Breast epithelium (tissue), 4 donors: ENCODE results near the gene YAP1. TPM values are rescaled to one million over a fixed set of nuclear protein-coding genes. Genes with fewer than 3 reads are reported as not detected.
A peak's percentile ranks its signal among the peaks of the same experiment; 100 is the strongest.

Source experiments
- DNase-seq, 2 donors: peaks; one replicate each; pipeline ENCODE4 v3.0.0-alpha.2; 2019; ENCODE audit warnings: low spot score in 2 of 2
- H3K27ac ChIP-seq, 2 donors: fragments of 200-600 bp; sonication (generic) in 1 of 2; one replicate each; pipeline ENCODE4 v1.5.1; 2016 to 2019; ENCODE audit warnings: mild to moderate bottlenecking in 1 of 2
- H3K27me3 ChIP-seq, 2 donors: fragments of 200-600 bp; sonication (generic) in 1 of 2; one replicate each; pipeline versions ENCODE4 v1.5.1 to v1.6.0; 2017 to 2019; ENCODE audit warnings: control low read depth in 1 of 2, mild to moderate bottlenecking in 1 of 2
- H3K36me3 ChIP-seq: fragments of 200-600 bp; one replicate; pipeline ENCODE4 v1.5.1; 2019
- H3K4me1 ChIP-seq, 2 donors: fragments of 200-600 bp; sonication (generic); one replicate each; pipeline ENCODE4 v1.5.1; 2016 to 2019; ENCODE audit warnings: control low read depth in 1 of 2
- H3K4me3 ChIP-seq, 3 donors: fragments of 200-600 bp; sonication (generic); 1 replicate in 2 of 3; 2 replicates in 1 of 3; pipeline ENCODE4 v1.5.1; 2016 to 2019; ENCODE audit warnings: mild to moderate bottlenecking in 3 of 3, moderate library complexity in 2 of 3
- H3K9me3 ChIP-seq, 2 donors: fragments of 200-600 bp; sonication (generic) in 1 of 2; one replicate each; pipeline ENCODE4 v1.5.1; 2016 to 2019; ENCODE audit warnings: control low read depth in 1 of 2
- POLR2A ChIP-seq: fragments of 450-650 bp; IDR thresholded peaks from one replicate; pipeline ENCODE4 v1.6.1; 2016; ENCODE audit warnings: antibody characterized with exemption, mild to moderate bottlenecking, moderate library complexity
- POLR2AphosphoS5 ChIP-seq, 3 donors: sonication (generic); formaldehyde crosslinking; IDR thresholded peaks; one replicate each; pipeline ENCODE4 v1.6.1; 2017; ENCODE audit warnings: antibody characterized with exemption in 3 of 3
- intact Hi-C: fragments of 100-400 bp; cut with DNase I; formaldehyde crosslinking; loops from one replicate; pipeline ENCODE4 v1.15.1; 2023; ENCODE audit warnings: low total_unique reads
- total RNA-seq, 3 donors: library from RNA; depleted of rRNA; stranded (reverse); fragments of >200 nt; gene quantifications; one replicate each; pipeline ENCODE4 v1.1.0, GENCODE V29; 2016
- TF ChIP-seq, protein P1 (sequence below), 3 donors: fragments of 450-650 bp; IDR thresholded peaks; one replicate each; pipeline ENCODE4 v1.5.1; 2016 to 2017; ENCODE audit warnings: antibody characterized with exemption in 3 of 3, mild to moderate bottlenecking in 3 of 3, moderate library complexity in 3 of 3

The YAP1 gene
- total RNA-seq: 100 to 1,000 TPM; 179 to 215 (median 184) TPM

- intact Hi-C loops: loop anchor here (10.0 kb wide), 2 partner anchors 65 to 145 kb away; no protein-coding TSS in a partner anchor
- H3K9me3 ChIP-seq: no peaks in the 10 kb centered on the region
Measured at GRCh38 chr11:102109896-102110760, at the start of gene YAP1. Gene YAP1 (plus strand): TSS chr11:102110447. CDS start chr11:102110849, 402 bp downstream.

GRCh38 chr11:102061276-102061675 lies 49.0 kb upstream of the YAP1 start:
- H3K4me3 ChIP-seq: no peak overlapping the region
- no peaks in the 10 kb centered on the region for H3K9me3 ChIP-seq
- intact Hi-C loops: no loop called here
- no peaks in the 10 kb centered on the region for H3K4me1 ChIP-seq
- H3K27ac ChIP-seq: no peak overlapping the region
- H3K27me3 ChIP-seq: no peaks in the 10 kb centered on the region
- H3K36me3 ChIP-seq: no peaks in the 10 kb centered on the region
- TF ChIP-seq, protein P1, sequence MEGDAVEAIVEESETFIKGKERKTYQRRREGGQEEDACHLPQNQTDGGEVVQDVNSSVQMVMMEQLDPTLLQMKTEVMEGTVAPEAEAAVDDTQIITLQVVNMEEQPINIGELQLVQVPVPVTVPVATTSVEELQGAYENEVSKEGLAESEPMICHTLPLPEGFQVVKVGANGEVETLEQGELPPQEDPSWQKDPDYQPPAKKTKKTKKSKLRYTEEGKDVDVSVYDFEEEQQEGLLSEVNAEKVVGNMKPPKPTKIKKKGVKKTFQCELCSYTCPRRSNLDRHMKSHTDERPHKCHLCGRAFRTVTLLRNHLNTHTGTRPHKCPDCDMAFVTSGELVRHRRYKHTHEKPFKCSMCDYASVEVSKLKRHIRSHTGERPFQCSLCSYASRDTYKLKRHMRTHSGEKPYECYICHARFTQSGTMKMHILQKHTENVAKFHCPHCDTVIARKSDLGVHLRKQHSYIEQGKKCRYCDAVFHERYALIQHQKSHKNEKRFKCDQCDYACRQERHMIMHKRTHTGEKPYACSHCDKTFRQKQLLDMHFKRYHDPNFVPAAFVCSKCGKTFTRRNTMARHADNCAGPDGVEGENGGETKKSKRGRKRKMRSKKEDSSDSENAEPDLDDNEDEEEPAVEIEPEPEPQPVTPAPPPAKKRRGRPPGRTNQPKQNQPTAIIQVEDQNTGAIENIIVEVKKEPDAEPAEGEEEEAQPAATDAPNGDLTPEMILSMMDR (IDR thresholded peaks at IDR 0.05): no peak
- TF ChIP-seq POLR2A (no peak), POLR2AphosphoS5 (IDR thresholded peaks at IDR 0.05) (no peak)
- DNase-seq: no peak

More at GRCh38 chr11:102109896-102110760, at the start of gene YAP1:
- Histone ChIP-seq H3K4me3 (peak within 1 kb of the TSS; percentile 94 to 100 (median 95)), H3K27ac (peak within 1 kb of the TSS; percentile 99 to 100), H3K27me3 (no peaks in the 10 kb centered on the region), H3K36me3 (no peaks in the 10 kb centered on the region), H3K4me1 (no peaks in the 10 kb centered on the region)
- peak; percentile 86 for DNase-seq
- peak; percentile 80 to 92 (median 83) for TF ChIP-seq POLR2AphosphoS5 (IDR thresholded peaks at IDR 0.05)
- TF ChIP-seq, protein P1 (IDR thresholded peaks at IDR 0.05): peak in 1 of 3 donors; percentile 34
- TF ChIP-seq POLR2A: no peak

DNA sequence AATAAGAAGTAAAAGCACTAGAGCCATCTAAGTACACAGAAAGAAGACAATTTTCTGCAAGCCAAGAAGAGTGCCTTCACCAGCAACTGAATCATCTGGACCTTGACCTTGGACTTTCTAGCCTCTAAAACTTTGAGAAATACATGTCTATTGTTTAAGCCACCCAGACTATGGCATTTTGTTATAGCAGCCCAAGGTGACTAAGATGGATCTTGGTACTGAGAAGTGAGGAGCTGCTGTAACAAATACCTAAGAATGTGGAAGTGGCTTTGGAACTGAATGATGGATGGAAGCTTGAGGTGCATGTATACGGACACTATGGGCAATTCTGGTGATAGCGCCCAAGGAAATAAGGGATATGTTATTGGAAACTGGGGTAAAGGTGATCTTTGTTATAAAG lies 48.1 kb upstream of the YAP1 start:
- intact Hi-C loops: no loop called here
- TF ChIP-seq POLR2A (no peak), POLR2AphosphoS5 (IDR thresholded peaks at IDR 0.05) (no peak)
- TF ChIP-seq, protein P1 (IDR thresholded peaks at IDR 0.05): no peak
- no peaks in the 10 kb centered on the region for H3K4me1 ChIP-seq
- no peak for DNase-seq
- H3K36me3 ChIP-seq: no peaks in the 10 kb centered on the region
- H3K27me3 ChIP-seq: no peaks in the 10 kb centered on the region
- no peak overlapping the region for H3K27ac ChIP-seq
- no peak overlapping the region for H3K4me3 ChIP-seq
- no peaks in the 10 kb centered on the region for H3K9me3 ChIP-seq

DNA sequence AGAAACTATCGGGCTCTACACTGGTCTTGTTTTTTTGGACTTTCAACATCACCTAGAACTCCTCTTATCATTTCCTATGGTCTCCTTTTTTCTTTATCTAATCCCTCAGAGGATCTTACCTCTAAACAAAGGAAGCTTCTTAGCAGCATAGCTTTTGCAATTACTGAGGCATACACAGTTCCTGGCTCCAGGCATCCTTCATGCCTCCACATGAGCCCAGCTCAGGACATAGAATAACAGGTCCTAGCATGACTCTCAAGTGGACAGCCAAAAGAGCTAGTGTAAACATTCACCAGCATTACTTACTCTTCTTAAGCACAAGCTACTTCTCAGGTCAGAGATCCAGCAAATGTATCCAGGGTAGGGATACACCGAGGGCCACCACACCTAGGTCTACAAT lies 45.9 kb upstream of the YAP1 start:
- no peaks in the 10 kb centered on the region for H3K9me3 ChIP-seq
- no peaks in the 10 kb centered on the region for H3K4me1 ChIP-seq
- TF ChIP-seq POLR2AphosphoS5 (IDR thresholded peaks at IDR 0.05): peak in 1 of 3 donors; percentile 27
- no peak for TF ChIP-seq POLR2A
- no peaks in the 10 kb centered on the region for H3K27me3 ChIP-seq
- DNase-seq: peak in 1 of 2 donors; percentile 47
- intact Hi-C loops: no loop called here
- no peaks in the 10 kb centered on the region for H3K36me3 ChIP-seq
- H3K4me3 ChIP-seq: no peak overlapping the region
- peak overlapping the region; percentile 30 to 40 for H3K27ac ChIP-seq

GRCh38 chr11:102070766-102071165 lies 39.5 kb upstream of the YAP1 start:
- no peak overlapping the region for H3K4me3 ChIP-seq
- H3K27ac ChIP-seq: no peak overlapping the region
- no peak for DNase-seq
- intact Hi-C loops: no loop called here
- TF ChIP-seq POLR2AphosphoS5 (IDR thresholded peaks at IDR 0.05) (no peak), POLR2A (no peak)
- peaks cover 0 to 17% of the 10 kb centered on the region in 2 donors for H3K9me3 ChIP-seq
- H3K27me3 ChIP-seq: no peaks in the 10 kb centered on the region
- no peaks in the 10 kb centered on the region for H3K36me3 ChIP-seq
- H3K4me1 ChIP-seq: no peaks in the 10 kb centered on the region
